ENCODE data around the gene NUDT5. TPM values are rescaled to one million over a fixed set of nuclear protein-coding genes. Genes with fewer than 3 reads are reported as not detected.

NUDT5 gene
- total and polyA plus RNA-seq, 2 of the 13 experiments (the other 11 are each of a cell fraction or from before 2014, with no cell fraction given), result 79.6 to 134 TPM

DNA sequence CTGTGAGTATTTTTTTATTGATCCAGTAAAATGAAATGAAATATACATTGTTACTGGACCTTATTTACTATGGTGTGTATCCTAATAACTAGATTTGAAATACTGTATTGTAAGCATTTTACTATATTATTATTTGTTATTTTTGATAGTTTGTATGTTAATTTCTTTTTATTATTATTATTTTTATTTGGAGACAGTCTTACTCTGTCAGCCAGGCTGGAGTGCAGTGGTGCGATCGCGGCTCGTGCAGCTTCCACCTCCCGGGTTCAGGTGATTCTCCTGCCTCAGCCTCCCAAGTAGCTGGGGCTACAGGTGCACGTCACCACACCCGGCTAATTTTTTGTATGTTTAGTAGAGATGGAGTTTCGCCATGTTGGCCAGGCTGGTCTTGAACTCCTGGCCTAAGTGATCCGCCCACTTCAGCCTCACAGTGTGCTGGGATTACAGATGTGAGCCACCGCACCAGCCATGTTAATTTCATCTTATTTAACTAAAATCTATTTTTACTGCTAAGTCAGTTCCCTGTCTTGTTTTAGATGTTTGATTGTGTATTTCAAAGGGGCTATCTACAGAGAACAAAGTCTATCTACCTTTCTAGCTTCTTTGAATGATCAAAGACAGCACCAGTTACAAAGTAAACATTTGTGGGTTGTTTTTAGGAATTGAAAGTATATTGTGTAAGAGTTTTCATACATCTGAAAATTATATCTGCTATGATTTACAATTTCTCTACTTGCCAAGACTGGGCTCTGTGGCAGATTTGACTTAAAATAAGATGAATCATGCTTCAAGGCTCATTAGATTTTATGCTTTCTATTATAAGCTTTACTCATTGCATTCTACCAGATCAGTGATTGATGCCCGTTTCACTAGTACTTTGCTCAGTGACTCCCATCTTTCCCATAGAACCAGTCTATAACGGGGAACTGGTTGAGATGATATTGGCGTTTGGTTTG is 41.9 kb upstream of the NUDT5 start (continued):
- TF ChIP-seq ZBTB7B (CRISPR knock-in tag; IDR thresholded peaks at IDR 0.05) (0 out of 2 replicates have a peak, but pooled peaks have one; percentile 18), SYNCRIP (IDR thresholded peaks at IDR 0.05; ENCODE audit: insufficient read depth, low read depth, low read length) (no peak), NCOR1 (IDR thresholded peaks at IDR 0.05; ENCODE audit: borderline replicate concordance, low read length) (peak; percentile 92; the same call in 1 of the 2 replicates), GFI1 (CRISPR knock-in tag; IDR thresholded peaks at IDR 0.05; ENCODE audit: borderline replicate concordance) (peak; percentile 38; the same call in 1 of the 2 replicates), XBP1 (CRISPR knock-in tag; IDR thresholded peaks at IDR 0.05) (no peak), SAFB2 (CRISPR knock-in tag; IDR thresholded peaks at IDR 0.05; ENCODE audit: borderline replicate concordance, low read depth) (no peak), ZNF280D (CRISPR knock-in tag; IDR thresholded peaks at IDR 0.05) (0 out of 2 replicates have a peak, but pooled peaks have one; percentile 57), SKI (IDR thresholded peaks at IDR 0.05; ENCODE audit: partially characterized antibody) (peak; percentile 66), ARNTL (CRISPR knock-in tag; IDR thresholded peaks at IDR 0.05) (no peak), SAP130 (CRISPR knock-in tag; IDR thresholded peaks at IDR 0.05; ENCODE audit: low read depth) (peak; percentile 62), CC2D1A (CRISPR knock-in tag; IDR thresholded peaks at IDR 0.05) (no peak), ATF1 (CRISPR knock-in tag; IDR thresholded peaks at IDR 0.05) (0 out of 2 replicates have a peak, but pooled peaks have one; percentile 24), ZNF609 (CRISPR knock-in tag; IDR thresholded peaks at IDR 0.05; ENCODE audit: borderline replicate concordance) (peak; percentile 32; the same call in 1 of the 2 replicates), TBX3 (IDR thresholded peaks at IDR 0.05; ENCODE audit: borderline replicate concordance) (peak; percentile 40; the same call in 1 of the 2 replicates), FIP1L1 (IDR thresholded peaks at IDR 0.05; ENCODE audit: borderline replicate concordance, insufficient read depth, low read depth, low read length) (no peak), TARDBP (CRISPR knock-in tag; IDR thresholded peaks at IDR 0.05) (0 out of 2 replicates have a peak, but pooled peaks have one; percentile 46), ZNF549 (CRISPR knock-in tag; IDR thresholded peaks at IDR 0.05) (no peak), MED8 (CRISPR knock-in tag; IDR thresholded peaks at IDR 0.05; ENCODE audit: insufficient replicate concordance) (no peak), KLF13 (CRISPR knock-in tag; IDR thresholded peaks at IDR 0.05) (no peak), ZNF296 (CRISPR knock-in tag; conservative IDR thresholded peaks at IDR 0.05) (no peak), MXD1 (CRISPR knock-in tag; IDR thresholded peaks at IDR 0.05) (no peak)

All from HepG2 (cell line).